Activated CD8-positive, alpha-beta T cell treated with anti-CD3 and anti-CD28 coated beads, Interleukin-2, amount 10 ng/mL, durations not matched to agents 7 days and 5 days (primary cell): Measurements from ENCODE around the gene KRTAP12-1. TPM values are rescaled to one million over a fixed set of nuclear protein-coding genes. Genes with fewer than 3 reads are reported as not detected.
"Not testable (repeated sequence)": the region's sequence is repeated elsewhere in the genome, so short reads cannot be mapped to it uniquely, and the experiment has no call there.

ENCODE experiments used
- ATAC-seq: fragments of 150-1000 bp; cut with Tn5 transposase; one replicate; pipeline ENCODE4 v1.10.0; 2021; ENCODE audit warnings: moderate library complexity
- CTCF ChIA-PET: fragments of 350-600 bp; sonication (Branson Sonifier 250); formaldehyde crosslinking; loops from one replicate; lab custom pipeline; 2021; ENCODE audit warnings: antibody characterized with exemption; lab: Charles Lee
- POLR2A ChIA-PET: fragments of 350-600 bp; sonication (Branson Sonifier 250); formaldehyde crosslinking; loops from one replicate; lab custom pipeline; 2021; ENCODE audit warnings: antibody characterized with exemption; lab: Charles Lee
- DNase-seq: peaks from one replicate; pipeline ENCODE4 v3.0.0-alpha.2; 2020
- H3K27ac Mint-ChIP-seq: one replicate; pipeline ENCODE4 v1.8.0; 2021; ENCODE audit warnings: mild to moderate bottlenecking, mixed read lengths
- H3K27me3 Mint-ChIP-seq: one replicate; pipeline ENCODE4 v1.8.0; 2021; ENCODE audit warnings: low read depth, mixed read lengths
- H3K36me3 Mint-ChIP-seq: one replicate; pipeline ENCODE4 v1.8.0; 2021; ENCODE audit warnings: low read depth, mixed read lengths
- H3K4me1 Mint-ChIP-seq: one replicate; pipeline ENCODE4 v1.8.0; 2021; ENCODE audit warnings: low read depth, mixed read lengths
- H3K4me3 Mint-ChIP-seq: one replicate; pipeline ENCODE4 v1.8.0; 2021; ENCODE audit warnings: mild to moderate bottlenecking, mixed read lengths
- H3K9me3 Mint-ChIP-seq: one replicate; pipeline ENCODE4 v1.8.0; 2022; ENCODE audit warnings: mixed read lengths; ENCODE audit not compliant: insufficient read depth
- total RNA-seq, 2 experiments: library from RNA; stranded (reverse); gene quantifications; one replicate each; pipeline ENCODE4 v1.2.3, GENCODE V29; 2021

Gene KRTAP12-1
- total RNA-seq, 2 experiments from 2014 or later, result not detected

DNA sequence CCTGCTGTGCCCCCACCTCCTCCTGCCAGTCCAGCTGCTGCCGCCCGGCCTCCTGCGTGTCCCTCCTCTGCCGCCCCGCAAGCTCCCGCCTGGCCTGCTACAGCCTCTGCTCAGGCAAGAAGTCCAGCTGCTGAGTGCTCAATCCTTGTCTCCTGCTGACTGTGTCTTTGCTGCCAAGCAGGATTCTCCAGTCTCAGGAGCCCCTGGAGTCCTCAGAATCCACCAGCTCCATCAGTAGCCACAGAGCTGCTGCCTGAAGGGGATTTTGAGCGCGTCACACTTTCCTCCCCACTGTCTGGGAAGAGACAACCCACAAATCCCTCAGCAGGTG lies 34.8 kb downstream of the KRTAP12-1 start:
- Mint-ChIP-seq H3K36me3 (peaks cover 10% of the 10 kb centered on the region), H3K4me3 (no peak overlapping the region), H3K9me3 (peaks cover 26% of the 10 kb centered on the region), H3K27ac (peak overlapping the region; percentile 60), H3K27me3 (no peaks in the 10 kb centered on the region), H3K4me1 (peaks cover 4% of the 10 kb centered on the region)
- DNase-seq, result peak; percentile 16
- ATAC-seq, result no peak
- ChIA-PET CTCF (interaction anchor here (1.1 kb wide), 1 partner anchor 11 kb away, joined by 3 read pairs; no protein-coding TSS in a partner anchor), POLR2A (no interaction called here)

DNA sequence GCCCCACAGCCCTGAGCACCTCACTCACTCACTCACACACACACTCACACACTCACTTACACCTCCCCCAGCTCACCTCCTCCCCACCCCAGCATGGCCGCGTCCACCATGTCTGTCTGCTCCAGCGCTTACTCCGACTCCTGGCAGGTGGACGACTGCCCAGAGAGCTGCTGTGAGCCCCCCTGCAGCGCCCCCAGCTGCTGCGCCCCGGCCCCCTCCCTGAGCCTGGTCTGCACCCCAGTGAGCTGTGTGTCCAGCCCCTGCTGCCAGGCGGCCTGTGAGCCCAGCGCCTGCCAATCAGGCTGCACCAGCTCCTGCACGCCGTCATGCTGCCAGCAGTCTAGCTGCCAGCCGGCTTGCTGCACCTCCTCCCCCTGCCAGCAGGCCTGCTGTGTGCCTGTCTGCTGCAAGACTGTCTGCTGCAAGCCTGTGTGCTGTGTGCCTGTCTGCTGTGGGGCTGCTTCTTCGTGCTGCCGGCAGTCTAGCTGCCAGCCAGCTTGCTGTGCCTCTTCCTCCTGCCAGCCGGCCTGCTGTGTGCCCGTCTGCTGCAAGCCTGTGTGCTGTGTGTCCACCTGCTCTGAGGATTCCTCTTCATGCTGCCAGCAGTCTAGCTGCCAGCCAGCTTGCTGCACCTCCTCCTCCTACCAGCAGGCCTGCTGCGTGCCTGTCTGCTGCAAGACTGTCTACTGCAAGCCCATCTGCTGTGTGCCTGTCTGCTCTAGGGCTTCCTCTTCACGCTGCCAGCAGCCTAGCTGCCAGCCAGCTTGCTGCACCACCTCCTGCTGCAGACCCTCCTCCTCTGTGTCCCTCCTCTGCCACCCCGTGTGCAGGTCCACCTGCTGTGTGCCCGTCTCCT lies 35.4 kb downstream of the KRTAP12-1 start, which contains the start of gene KRTAP10-11:
Gene KRTAP10-11, plus strand, starts transcription at position 49 of the 856 bp plus-strand sequence. Its CDS starts 45 bp downstream, at position 94.
- H3K9me3 Mint-ChIP-seq, result peaks cover 32% of the 10 kb centered on the region
- H3K27me3 Mint-ChIP-seq, H3K4me1 Mint-ChIP-seq, H3K4me3 Mint-ChIP-seq, ATAC-seq, DNase-seq: not testable (repeated sequence)
- H3K36me3 Mint-ChIP-seq, result peaks cover 10% of the 10 kb centered on the region
- H3K27ac Mint-ChIP-seq, result peak within 1 kb of the TSS; percentile 60
- ChIA-PET CTCF (interaction anchor here (1.1 kb wide), 1 partner anchor 12 kb away, joined by 3 read pairs; no protein-coding TSS in a partner anchor), POLR2A (interaction anchor here (1.2 kb wide), 1 partner anchor 9 kb away, joined by 3 read pairs; no protein-coding TSS in a partner anchor)

DNA sequence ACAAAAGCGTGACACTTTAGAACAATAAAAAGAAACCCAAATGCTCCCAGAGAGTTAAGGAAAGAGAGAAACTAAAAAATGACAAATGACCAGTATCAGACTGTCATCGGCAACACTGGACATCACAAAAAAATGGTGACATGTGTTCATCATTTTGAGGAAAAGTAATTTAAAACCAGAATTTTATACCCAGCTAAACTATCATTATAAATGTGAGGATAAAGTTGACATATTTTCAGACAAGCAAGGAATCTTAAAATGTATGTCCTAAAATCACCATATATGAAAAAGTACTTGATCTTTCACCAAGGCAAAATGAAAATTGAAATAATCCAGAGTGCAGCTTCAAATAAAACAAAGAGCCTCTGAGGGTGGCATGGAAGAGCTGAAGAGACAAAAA lies 37.1 kb downstream of the KRTAP12-1 start:
- ChIA-PET CTCF (interaction anchor here (1.4 kb wide), 1 partner anchor 10 kb away, joined by 4 read pairs; the partner anchor contains the start of gene KRTAP12-4), POLR2A (no interaction called here)
- peaks cover 48% of the 10 kb centered on the region for H3K9me3 Mint-ChIP-seq
- H3K27ac Mint-ChIP-seq, result no peak overlapping the region
- H3K4me3 Mint-ChIP-seq, result no peak overlapping the region
- ATAC-seq (no peak), DNase-seq (no peak)
- H3K36me3 Mint-ChIP-seq, result peaks cover 10% of the 10 kb centered on the region
- peaks cover 5% of the 10 kb centered on the region for H3K27me3 Mint-ChIP-seq
- H3K4me1 Mint-ChIP-seq, result no peaks in the 10 kb centered on the region

DNA sequence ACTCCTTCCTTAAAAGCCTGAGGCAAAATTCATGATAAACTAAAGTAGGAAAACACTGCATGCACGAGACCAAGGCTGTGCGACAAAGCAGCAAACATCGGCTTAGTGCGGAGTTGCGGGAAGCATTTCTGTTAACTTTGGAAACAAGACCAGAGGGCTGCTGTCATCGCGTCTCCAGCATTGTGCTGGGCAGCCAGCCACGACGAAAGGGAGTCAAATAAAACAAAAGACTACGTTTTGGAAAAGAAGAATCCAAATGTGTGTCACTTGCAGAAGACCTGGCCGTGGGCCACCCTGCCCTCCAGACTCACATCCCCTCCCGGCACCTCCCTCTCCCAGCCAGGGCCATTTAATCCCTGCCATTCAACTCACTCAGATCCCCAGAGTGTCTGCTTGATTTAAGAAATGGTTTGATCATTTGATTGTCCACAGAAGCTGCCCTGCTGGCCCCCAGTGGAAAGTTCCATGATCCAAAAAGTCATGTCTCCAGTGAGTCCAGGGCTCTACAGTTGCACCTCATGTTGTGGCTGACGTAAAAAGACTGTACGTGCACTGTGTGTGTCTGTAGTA lies 38.1 kb downstream of the KRTAP12-1 start:
- peak; percentile 13 for DNase-seq
- ATAC-seq, result no peak
- H3K27ac Mint-ChIP-seq, result no peak overlapping the region
- ChIA-PET POLR2A (no interaction called here), CTCF (no interaction called here)
- H3K27me3 Mint-ChIP-seq, result peaks cover 5% of the 10 kb centered on the region
- H3K4me3 Mint-ChIP-seq, result no peak overlapping the region
- peaks cover 50% of the 10 kb centered on the region for H3K9me3 Mint-ChIP-seq
- H3K36me3 Mint-ChIP-seq, result peaks cover 10% of the 10 kb centered on the region
- H3K4me1 Mint-ChIP-seq, result no peaks in the 10 kb centered on the region

DNA sequence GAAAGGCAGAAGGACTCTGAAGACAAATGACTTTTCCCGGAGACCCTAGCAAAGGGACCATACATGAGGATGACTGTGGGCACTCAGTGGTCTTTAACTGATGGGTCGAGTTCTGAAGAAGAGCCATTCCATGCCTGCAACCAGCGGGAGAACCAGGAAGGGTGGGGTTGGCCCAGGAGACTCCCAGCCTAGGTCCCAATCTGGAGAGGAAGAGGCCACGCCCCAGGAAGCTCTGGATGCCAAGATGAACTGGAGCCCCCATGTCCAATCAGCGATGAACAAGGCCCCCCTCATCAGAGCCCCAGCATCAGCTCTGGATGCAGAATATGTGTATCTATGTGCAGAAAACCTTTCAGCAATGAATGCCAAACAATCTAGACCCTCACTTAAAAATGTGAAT lies 41.2 kb downstream of the KRTAP12-1 start:
- peaks cover 5% of the 10 kb centered on the region for H3K27me3 Mint-ChIP-seq

DNA sequence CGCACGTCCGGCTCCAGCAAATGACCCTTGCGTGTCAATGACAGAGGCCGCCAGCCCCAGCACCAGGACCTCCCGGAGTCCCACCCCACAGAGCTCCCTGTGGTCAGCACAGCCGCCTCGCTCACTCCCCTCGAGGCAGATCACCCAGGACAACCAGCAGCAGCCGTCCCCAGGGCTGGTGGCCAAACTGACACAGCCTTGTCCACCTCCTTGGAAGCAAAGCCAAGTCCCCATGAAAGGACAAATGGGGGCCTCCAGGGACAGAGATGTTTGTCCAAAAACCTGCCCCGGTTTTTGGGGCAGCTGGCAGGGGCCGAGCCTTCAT lies 42.7 kb downstream of the KRTAP12-1 start:
- ChIA-PET POLR2A (interaction anchor here (0.6 kb wide), 1 partner anchor 48 kb away, joined by 3 read pairs; no protein-coding TSS in a partner anchor), CTCF (no interaction called here)
- H3K4me1 Mint-ChIP-seq, result no peaks in the 10 kb centered on the region
- H3K36me3 Mint-ChIP-seq, result peaks cover 2% of the 10 kb centered on the region
- H3K27me3 Mint-ChIP-seq, result peaks cover 11% of the 10 kb centered on the region
- no peak overlapping the region for H3K4me3 Mint-ChIP-seq
- DNase-seq (no peak), ATAC-seq (no peak)
- no peak overlapping the region for H3K27ac Mint-ChIP-seq
- H3K9me3 Mint-ChIP-seq, result peaks cover 44% of the 10 kb centered on the region

More for the DNA sequence above, 41.2 kb downstream of the KRTAP12-1 start:
- ChIA-PET CTCF (no interaction called here), POLR2A (interaction anchor here (0.6 kb wide), 1 partner anchor 10 kb away, joined by 3 read pairs; no protein-coding TSS in a partner anchor)
- Mint-ChIP-seq H3K4me3 (no peak overlapping the region), H3K36me3 (peaks cover 8% of the 10 kb centered on the region), H3K27ac (no peak overlapping the region), H3K9me3 (peaks cover 50% of the 10 kb centered on the region), H3K4me1 (no peaks in the 10 kb centered on the region)
- DNase-seq (peak; percentile 7), ATAC-seq (no peak)

DNA sequence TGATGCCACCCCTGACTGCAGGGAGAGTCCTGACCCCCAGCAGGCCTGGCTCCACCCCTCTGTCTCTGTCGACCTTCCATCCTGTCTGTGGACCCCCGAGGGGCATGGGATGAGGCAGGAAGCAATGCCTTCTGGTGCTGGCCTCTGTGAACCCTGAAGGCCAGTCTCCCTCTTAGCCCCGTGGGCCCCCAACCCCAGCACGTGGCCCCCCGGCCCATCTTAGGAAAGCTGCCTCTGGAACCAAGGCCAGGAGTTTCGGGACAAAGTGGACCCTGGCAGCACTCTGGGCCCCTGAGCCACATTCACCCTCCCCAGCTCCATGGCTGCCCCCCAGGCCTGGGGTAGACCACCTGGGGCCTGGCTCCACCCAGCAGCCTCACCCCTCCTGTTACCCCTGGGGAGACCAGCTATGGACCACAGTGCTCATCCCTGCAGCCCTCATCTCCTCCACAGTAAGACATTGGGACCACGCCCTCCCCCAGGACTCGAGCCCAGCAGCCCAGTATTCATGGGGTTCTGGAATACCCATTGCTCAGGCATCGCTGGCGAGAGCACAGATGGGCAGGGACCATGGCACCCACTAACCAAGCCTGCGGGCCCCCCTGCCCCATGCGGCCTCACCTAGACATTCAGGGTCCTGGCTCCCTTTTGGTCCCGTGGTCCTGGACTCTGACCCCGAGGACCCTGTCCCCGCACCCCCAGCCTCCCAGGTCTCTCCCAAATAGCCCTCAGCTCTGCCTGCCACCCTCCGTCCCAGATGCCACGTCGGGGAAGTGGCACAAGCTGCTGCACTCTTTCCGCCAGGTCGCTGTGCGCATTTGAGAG lies 43.2 kb downstream of the KRTAP12-1 start:
- H3K36me3 Mint-ChIP-seq, CTCF ChIA-PET, ATAC-seq, H3K4me3 Mint-ChIP-seq, H3K4me1 Mint-ChIP-seq, H3K27ac Mint-ChIP-seq: not testable (repeated sequence)
- peaks cover 13% of the 10 kb centered on the region for H3K27me3 Mint-ChIP-seq
- POLR2A ChIA-PET, result interaction anchor here (0.6 kb wide), 1 partner anchor 48 kb away, joined by 3 read pairs; no protein-coding TSS in a partner anchor
- H3K9me3 Mint-ChIP-seq, result peaks cover 45% of the 10 kb centered on the region
- DNase-seq, result peak; percentile 13

DNA sequence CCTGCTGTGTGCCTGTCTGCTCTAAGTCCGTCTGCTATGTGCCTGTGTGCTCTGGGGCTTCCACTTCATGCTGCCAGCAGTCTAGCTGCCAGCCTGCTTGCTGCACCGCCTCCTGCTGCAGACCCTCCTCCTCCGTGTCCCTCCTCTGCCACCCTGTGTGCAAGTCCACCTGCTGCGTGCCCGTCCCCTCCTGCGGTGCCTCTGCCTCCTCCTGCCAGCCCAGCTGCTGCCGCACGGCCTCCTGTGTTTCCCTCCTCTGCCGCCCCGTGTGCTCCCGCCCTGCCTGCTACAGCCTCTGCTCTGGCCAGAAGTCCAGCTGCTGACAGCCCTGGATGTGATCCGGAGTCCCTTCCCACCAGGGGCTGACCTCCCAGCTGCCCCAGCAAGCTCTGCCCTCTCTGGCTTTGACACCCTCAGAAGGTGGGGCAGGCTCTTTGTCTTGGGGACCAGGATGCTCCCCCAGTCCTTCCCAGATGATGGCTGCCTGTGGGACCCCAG lies 44.1 kb downstream of the KRTAP12-1 start:
- H3K27ac Mint-ChIP-seq, H3K36me3 Mint-ChIP-seq, POLR2A ChIA-PET, ATAC-seq, H3K4me3 Mint-ChIP-seq, CTCF ChIA-PET, H3K4me1 Mint-ChIP-seq, DNase-seq: not testable (repeated sequence)
- peaks cover 15% of the 10 kb centered on the region for H3K27me3 Mint-ChIP-seq
- H3K9me3 Mint-ChIP-seq, result peaks cover 45% of the 10 kb centered on the region

DNA sequence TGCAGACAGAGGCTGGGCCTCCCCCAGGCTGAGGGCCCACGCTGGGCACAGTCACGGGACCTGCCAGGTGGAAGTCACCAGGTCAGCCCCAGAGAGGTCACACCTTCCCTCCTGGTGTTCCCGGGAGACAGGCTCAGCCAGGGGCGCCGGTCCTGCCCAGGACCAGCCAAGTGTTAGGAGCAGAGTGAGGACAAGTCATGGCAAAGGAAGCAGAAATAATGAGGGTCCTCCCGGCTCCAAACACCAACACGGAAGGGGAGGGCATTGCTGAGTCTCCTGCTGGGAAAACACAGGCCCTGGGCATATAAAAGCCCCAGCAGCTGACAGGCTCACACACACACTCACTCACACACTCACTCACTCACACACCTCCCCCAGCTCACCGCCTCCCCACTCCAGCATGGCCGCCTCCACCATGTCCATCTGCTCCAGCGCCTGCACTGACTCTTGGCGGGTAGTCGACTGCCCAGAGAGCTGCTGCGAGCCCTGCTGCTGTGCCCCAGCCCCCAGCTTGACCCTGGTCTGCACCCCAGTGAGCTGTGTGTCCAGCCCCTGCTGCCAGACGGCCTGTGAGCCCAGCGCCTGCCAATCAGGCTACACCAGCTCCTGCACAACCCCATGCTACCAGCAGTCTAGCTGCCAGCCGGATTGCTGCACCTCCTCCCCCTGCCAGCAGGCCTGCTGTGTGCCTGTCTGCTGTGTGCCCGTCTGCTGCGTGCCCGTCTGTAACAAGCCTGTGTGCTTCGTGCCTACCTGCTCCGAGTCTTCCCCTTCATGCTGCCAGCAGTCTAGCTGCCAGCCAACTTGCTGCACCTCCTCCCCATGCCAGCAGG lies 44.7 kb downstream of the KRTAP12-1 start, which contains the start of gene KRTAP10-10:
Gene KRTAP10-10, plus strand, starts transcription at position 339 of the 833 bp plus-strand sequence. Its CDS starts 62 bp downstream, at position 401.
- POLR2A ChIA-PET, result no interaction called here
- ATAC-seq, result no peak
- peaks cover 4% of the 10 kb centered on the region for H3K36me3 Mint-ChIP-seq
- no peak for DNase-seq
- no peaks in the 10 kb centered on the region for H3K4me1 Mint-ChIP-seq
- H3K9me3 Mint-ChIP-seq, result peaks cover 44% of the 10 kb centered on the region
- CTCF ChIA-PET, result no interaction called here
- peaks cover 15% of the 10 kb centered on the region for H3K27me3 Mint-ChIP-seq
- H3K27ac Mint-ChIP-seq, result no peak within 1 kb of the TSS
- no peak within 1 kb of the TSS for H3K4me3 Mint-ChIP-seq

DNA sequence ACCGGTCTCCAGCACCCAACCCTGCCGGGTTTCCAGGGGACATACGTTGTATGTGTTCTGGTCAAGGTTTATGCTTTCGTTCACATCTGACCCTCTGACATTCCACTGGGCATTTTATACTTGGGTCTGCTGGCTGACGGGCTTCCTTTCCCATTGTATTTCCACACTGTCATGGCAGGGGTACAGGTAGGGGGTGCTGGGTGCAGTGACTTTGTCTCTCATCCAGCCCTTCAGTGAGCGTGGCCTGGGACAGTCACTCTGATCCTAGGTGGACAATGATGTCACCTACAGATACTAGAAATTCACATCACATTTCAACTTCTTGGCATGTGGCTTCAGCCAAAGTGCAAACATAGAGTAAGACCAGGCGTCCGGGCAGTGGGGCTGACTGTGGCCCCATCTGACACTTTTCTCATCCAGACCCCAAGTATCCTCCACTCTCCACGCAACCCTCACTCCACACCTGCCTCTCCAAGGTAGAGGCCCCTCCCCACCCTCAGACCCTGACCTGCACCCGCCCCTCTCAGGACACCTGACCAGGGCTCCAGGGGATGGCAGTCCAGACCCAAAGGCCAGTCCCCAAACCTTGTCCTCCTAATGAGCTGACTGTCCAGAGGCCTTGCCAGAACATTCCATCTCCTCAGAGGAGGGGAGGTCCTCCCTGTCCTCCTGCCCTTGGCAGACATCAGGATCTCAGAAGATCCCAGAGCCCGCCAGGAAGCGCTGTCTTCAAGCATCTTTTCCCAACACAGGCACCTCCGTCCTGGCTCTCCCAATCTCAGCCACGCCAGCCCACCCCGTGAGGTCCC lies 45.5 kb downstream of the KRTAP12-1 start:
- Mint-ChIP-seq H3K4me1 (no peaks in the 10 kb centered on the region), H3K9me3 (peaks cover 45% of the 10 kb centered on the region), H3K36me3 (peaks cover 8% of the 10 kb centered on the region), H3K4me3 (no peak overlapping the region), H3K27me3 (peaks cover 12% of the 10 kb centered on the region), H3K27ac (no peak overlapping the region)
- POLR2A ChIA-PET, result no interaction called here
- no peak for ATAC-seq
- no peak for DNase-seq
- CTCF ChIA-PET, result no interaction called here
